ENCODE data around the gene ENKUR.

- TF ChIP-seq CTCF (conservative IDR thresholded peaks at IDR 0.05; ENCODE audit: low read depth in 2 of 2) (no peak), ZNF114 (CRISPR knock-in tag; IDR thresholded peaks at IDR 0.05) (no peak), REST (IDR thresholded peaks at IDR 0.05; ENCODE audit: unreplicated experiment) (no peak), POLR2AphosphoS5 (IDR thresholded peaks at IDR 0.05; ENCODE audit: low read depth) (no peak), EZH2 (IDR thresholded peaks at IDR 0.05; ENCODE audit: low read depth, unreplicated experiment) (no peak), NANOG (IDR thresholded peaks at IDR 0.05; ENCODE audit: borderline replicate concordance) (no peak), JUNB (IDR thresholded peaks at IDR 0.05; ENCODE audit: unreplicated experiment) (no peak), CREB1 (CRISPR knock-in tag; IDR thresholded peaks at IDR 0.05; ENCODE audit: low read depth) (no peak), EZH2phosphoT487 (IDR thresholded peaks at IDR 0.05; ENCODE audit: unreplicated experiment) (no peak), STAT1 (IDR thresholded peaks at IDR 0.05; ENCODE audit: unreplicated experiment) (no peak), ZNF331 (CRISPR knock-in tag; IDR thresholded peaks at IDR 0.05; ENCODE audit: low read depth) (no peak)
- TF ChIP-seq, protein P1, sequence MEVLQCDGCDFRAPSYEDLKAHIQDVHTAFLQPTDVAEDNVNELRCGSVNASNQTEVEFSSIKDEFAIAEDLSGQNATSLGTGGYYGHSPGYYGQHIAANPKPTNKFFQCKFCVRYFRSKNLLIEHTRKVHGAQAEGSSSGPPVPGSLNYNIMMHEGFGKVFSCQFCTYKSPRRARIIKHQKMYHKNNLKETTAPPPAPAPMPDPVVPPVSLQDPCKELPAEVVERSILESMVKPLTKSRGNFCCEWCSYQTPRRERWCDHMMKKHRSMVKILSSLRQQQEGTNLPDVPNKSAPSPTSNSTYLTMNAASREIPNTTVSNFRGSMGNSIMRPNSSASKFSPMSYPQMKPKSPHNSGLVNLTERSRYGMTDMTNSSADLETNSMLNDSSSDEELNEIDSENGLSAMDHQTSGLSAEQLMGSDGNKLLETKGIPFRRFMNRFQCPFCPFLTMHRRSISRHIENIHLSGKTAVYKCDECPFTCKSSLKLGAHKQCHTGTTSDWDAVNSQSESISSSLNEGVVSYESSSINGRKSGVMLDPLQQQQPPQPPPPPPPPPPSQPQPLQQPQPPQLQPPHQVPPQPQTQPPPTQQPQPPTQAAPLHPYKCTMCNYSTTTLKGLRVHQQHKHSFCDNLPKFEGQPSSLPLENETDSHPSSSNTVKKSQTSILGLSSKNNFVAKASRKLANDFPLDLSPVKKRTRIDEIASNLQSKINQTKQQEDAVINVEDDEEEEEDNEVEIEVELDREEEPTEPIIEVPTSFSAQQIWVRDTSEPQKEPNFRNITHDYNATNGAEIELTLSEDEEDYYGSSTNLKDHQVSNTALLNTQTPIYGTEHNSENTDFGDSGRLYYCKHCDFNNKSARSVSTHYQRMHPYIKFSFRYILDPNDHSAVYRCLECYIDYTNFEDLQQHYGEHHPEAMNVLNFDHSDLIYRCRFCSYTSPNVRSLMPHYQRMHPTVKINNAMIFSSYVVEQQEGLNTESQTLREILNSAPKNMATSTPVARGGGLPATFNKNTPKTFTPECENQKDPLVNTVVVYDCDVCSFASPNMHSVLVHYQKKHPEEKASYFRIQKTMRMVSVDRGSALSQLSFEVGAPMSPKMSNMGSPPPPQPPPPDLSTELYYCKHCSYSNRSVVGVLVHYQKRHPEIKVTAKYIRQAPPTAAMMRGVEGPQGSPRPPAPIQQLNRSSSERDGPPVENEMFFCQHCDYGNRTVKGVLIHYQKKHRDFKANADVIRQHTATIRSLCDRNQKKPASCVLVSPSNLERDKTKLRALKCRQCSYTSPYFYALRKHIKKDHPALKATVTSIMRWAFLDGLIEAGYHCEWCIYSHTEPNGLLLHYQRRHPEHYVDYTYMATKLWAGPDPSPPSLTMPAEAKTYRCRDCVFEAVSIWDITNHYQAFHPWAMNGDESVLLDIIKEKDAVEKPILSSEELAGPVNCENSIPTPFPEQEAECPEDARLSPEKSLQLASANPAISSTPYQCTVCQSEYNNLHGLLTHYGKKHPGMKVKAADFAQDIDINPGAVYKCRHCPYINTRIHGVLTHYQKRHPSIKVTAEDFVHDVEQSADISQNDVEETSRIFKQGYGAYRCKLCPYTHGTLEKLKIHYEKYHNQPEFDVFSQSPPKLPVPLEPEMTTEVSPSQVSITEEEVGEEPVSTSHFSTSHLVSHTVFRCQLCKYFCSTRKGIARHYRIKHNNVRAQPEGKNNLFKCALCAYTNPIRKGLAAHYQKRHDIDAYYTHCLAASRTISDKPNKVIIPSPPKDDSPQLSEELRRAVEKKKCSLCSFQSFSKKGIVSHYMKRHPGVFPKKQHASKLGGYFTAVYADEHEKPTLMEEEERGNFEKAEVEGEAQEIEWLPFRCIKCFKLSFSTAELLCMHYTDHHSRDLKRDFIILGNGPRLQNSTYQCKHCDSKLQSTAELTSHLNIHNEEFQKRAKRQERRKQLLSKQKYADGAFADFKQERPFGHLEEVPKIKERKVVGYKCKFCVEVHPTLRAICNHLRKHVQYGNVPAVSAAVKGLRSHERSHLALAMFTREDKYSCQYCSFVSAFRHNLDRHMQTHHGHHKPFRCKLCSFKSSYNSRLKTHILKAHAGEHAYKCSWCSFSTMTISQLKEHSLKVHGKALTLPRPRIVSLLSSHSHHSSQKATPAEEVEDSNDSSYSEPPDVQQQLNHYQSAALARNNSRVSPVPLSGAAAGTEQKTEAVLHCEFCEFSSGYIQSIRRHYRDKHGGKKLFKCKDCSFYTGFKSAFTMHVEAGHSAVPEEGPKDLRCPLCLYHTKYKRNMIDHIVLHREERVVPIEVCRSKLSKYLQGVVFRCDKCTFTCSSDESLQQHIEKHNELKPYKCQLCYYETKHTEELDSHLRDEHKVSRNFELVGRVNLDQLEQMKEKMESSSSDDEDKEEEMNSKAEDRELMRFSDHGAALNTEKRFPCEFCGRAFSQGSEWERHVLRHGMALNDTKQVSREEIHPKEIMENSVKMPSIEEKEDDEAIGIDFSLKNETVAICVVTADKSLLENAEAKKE (CRISPR knock-in tag; IDR thresholded peaks at IDR 0.05) = no peak
- TF ChIP-seq, protein P2, sequence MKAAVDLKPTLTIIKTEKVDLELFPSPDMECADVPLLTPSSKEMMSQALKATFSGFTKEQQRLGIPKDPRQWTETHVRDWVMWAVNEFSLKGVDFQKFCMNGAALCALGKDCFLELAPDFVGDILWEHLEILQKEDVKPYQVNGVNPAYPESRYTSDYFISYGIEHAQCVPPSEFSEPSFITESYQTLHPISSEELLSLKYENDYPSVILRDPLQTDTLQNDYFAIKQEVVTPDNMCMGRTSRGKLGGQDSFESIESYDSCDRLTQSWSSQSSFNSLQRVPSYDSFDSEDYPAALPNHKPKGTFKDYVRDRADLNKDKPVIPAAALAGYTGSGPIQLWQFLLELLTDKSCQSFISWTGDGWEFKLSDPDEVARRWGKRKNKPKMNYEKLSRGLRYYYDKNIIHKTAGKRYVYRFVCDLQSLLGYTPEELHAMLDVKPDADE (IDR thresholded peaks at IDR 0.05) = no peak
Observed at GRCh38 chr10:24973163-24973562, 42.8 kb downstream of the ENKUR start.

All from GM23338 (cell line).